ENCODE data around the gene RHOV. TPM values are rescaled to one million over a fixed set of nuclear protein-coding genes. Genes with fewer than 3 reads are reported as not detected.

RHOV gene
- total and polyA plus RNA-seq, 2 of the 4 experiments (the other 2 are of a cell fraction): 0.10 TPM; not detected in 1

GRCh38 chr15:40855706-40856234 is 18.3 kb downstream of the RHOV start:
- H3K4me2 ChIP-seq (ENCODE audit: low read depth, low read length): no peak overlapping the region
- POLR2A ChIA-PET (ENCODE audit: unreplicated experiment): no interaction called here
- no peak overlapping the region for H4K8ac ChIP-seq (ENCODE audit: low read depth in 2 of 2, low read length in 2 of 2)
- no CpG with 5 or more reads among the region's 13 CpGs for WGBS, 2 experiments (ENCODE audit: extremely low coverage in 2 of 2, insufficient read length in 1 of 2)
- H4K91ac ChIP-seq (ENCODE audit: insufficient read depth, low read depth, low read length): no peak overlapping the region
- BruUV-seq (replicated peaks): no TSS peak
- no peaks in the 10 kb centered on the region for H3K4me1 ChIP-seq (ENCODE audit: control insufficient read depth, insufficient read depth, low read length)
- H3K18ac ChIP-seq (ENCODE audit: low read depth, low read length): no peak overlapping the region
- peak overlapping the region; percentile 32 for H2AFZ ChIP-seq (replicated peaks; ENCODE audit: low read length, poor library complexity)
- CTCF ChIA-PET: interaction anchor here (1.2 to 1.7 kb wide), 2 partner anchors 36 to 38 kb away, joined by 5 to 9 read pairs; partner anchors contain the start of gene VPS18
- no peak overlapping the region for H2BK20ac ChIP-seq (ENCODE audit: low read depth, low read length)
- H3K23ac ChIP-seq (ENCODE audit: low read depth, low read length): no peak overlapping the region
- H4K5ac ChIP-seq (ENCODE audit: low read depth, low read length): no peak overlapping the region
- H3K4me3 ChIP-seq (ENCODE audit: insufficient read depth, low read depth, low read length): no peak overlapping the region
- H3K56ac ChIP-seq (ENCODE audit: extremely low read depth, insufficient read depth, low read length): no peak overlapping the region
- H2BK120ac ChIP-seq (ENCODE audit: low read depth, low read length): no peak overlapping the region
- peaks cover 3% of the 10 kb centered on the region; the same call in 1 of the 2 replicates for H3K9me1 ChIP-seq (ENCODE audit: insufficient read depth, low read length)
- H3K27ac ChIP-seq (ENCODE audit: insufficient read depth, low read length): no peak overlapping the region
- ATAC-seq (ENCODE audit: low read depth): no peak
- no peak overlapping the region for H2AK9ac ChIP-seq (replicated peaks; ENCODE audit: low read depth, low read length, poor library complexity)
- no peaks in the 10 kb centered on the region; the same call in 1 of the 2 replicates for H4K20me1 ChIP-seq (ENCODE audit: insufficient read depth, low read length)
- intact Hi-C loops (cut with micrococcal nuclease): no loop called here
- dilution Hi-C loops (cut with HindIII; ENCODE audit: low sequenced_read_pairs, unreplicated experiment): no loop called here
- H3K36me3 ChIP-seq (ENCODE audit: control insufficient read depth, insufficient read depth, low read length): no peaks in the 10 kb centered on the region
- in situ Hi-C loops (cut with MboI; ENCODE audit: low sequenced_read_pairs): loop anchor here (5.0 kb wide), 1 partner anchor 37 kb away; the partner anchor contains the start of gene VPS18
- no peak overlapping the region; the same call in 1 of the 2 replicates for H2AK5ac ChIP-seq (ENCODE audit: low read depth, low read length)
- no peak overlapping the region for H2BK15ac ChIP-seq (ENCODE audit: low read depth, low read length)
- H3K14ac ChIP-seq (replicated peaks; ENCODE audit: low read depth, low read length): no peak overlapping the region
- H2BK5ac ChIP-seq (ENCODE audit: low read depth, low read length, poor library complexity, severe bottlenecking): no peak overlapping the region
- no peaks in the 10 kb centered on the region for H3K79me1 ChIP-seq (ENCODE audit: low read depth in 1 of 2, low read length in 2 of 2)
- DNase-seq: no peak
- H3K27me3 ChIP-seq (ENCODE audit: control insufficient read depth, insufficient read depth, low read length): peaks cover 14% of the 10 kb centered on the region
- no peak for TF ChIP-seq SMC3 (IDR thresholded peaks at IDR 0.05; ENCODE audit: low read depth, low read length)
- TF ChIP-seq POLR2A (IDR thresholded peaks at IDR 0.05; ENCODE audit: low read depth, low read length): no peak
- no peak for TF ChIP-seq MXI1 (IDR thresholded peaks at IDR 0.05; ENCODE audit: borderline replicate concordance, low read depth, low read length)
- no peak for TF ChIP-seq CTCF (conservative IDR thresholded peaks at IDR 0.05; ENCODE audit: low read depth, low read length)
- no peak overlapping the region for H3K4ac ChIP-seq (ENCODE audit: low read depth, low read length)
- H3K9me3 ChIP-seq (ENCODE audit: control insufficient read depth, insufficient read depth, low read length): no peaks in the 10 kb centered on the region
- H3K9ac ChIP-seq (ENCODE audit: low read depth, low read length): no peak overlapping the region

All from IMR-90 (cell line).